ENCODE results near the gene WDR41.
"Not testable (repeated sequence)": the region's sequence is repeated elsewhere in the genome, so short reads cannot be mapped to it uniquely, and the experiment has no call there.

WDR41 gene

DNA sequence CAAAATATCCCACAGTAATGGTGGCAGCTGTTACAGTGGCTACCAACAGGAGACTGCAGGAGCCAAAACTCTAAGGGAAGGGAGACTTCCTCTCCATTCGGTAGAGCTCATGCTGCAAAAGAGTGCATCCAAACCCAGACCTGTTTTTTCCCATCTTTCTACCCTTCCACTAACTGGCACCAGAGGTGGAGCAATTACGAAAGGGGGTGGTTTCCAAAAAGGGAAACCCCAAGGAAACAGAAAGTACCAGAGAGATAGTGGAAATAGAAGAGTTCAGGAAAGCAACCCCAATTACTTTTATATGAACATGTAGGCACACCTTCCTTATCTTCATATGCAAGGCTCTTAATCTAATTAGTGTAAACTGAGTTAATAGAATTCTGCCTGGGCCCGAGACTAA, 7.3 kb upstream of the WDR41 start:
- DNase-seq (ENCODE audit: low read depth): no peak
- TF ChIP-seq CTCF (IDR thresholded peaks at IDR 0.05; ENCODE audit: insufficient read depth, low read depth, low read length, missing control alignments): no peak
- no peak overlapping the region for H3K4me3 ChIP-seq (ENCODE audit: low read length)

DNA sequence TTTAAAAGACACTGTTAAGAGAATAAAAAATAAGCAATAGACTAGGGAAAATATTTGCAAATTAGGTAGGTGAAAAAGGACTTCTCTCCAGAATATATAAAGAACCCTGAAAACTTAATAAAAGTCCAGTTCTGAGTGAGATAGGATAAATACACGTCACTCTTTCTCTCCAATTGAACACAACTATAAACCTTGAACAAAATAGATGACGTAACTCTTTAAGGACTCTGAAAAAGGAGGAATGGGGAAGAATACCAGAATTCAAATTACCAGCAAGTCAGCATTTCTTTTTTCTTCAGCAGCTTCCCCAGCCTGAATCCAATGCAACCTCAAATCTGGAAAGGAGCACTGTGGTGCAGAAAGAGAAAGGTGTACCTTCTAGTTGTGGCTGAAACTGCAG, 6.8 kb upstream of the WDR41 start:
- no peak for DNase-seq (ENCODE audit: low read depth)
- no peak overlapping the region for H3K4me3 ChIP-seq (ENCODE audit: low read length)
- TF ChIP-seq CTCF (IDR thresholded peaks at IDR 0.05; ENCODE audit: insufficient read depth, low read depth, low read length, missing control alignments): no peak

DNA sequence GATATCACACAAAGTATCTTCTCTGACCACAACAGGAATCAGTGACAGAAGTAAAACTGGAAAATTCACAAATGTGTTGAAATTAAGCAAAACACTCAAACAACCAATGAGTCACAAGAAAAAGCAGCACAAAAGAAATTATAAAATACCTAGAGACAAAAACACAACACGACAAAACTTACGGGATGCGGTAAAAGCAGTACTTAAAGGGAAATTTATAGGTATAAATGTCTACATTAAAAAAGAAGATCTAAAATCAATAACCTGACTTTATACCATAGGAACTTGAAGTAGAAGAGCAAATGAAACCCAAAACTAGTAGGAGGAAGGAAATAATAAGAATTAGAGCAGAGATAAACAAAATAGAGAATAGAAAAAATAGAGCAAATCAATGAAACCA, 2.8 kb upstream of the WDR41 start:
- H3K4me3 ChIP-seq (ENCODE audit: low read length): no peak overlapping the region
- no peak for TF ChIP-seq CTCF (IDR thresholded peaks at IDR 0.05; ENCODE audit: insufficient read depth, low read depth, low read length, missing control alignments)
- DNase-seq (ENCODE audit: low read depth): no peak

DNA sequence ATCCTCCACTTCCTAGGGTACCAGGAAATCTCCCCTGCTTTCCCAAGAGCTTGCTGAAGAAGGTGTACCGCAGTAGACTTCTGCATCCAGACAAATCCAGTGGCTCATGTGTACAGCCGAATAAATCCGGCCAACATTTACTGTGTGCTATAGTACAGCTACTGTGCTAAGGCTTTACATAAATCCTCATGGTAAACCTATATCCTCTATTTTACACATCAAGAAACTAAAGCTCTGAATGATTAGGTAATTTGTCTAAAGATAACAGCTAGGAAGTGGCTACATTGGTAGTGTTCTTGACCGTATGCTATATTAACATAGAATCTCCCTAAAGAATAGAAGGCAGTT, 511 bp upstream of the WDR41 start:
- no peak for TF ChIP-seq CTCF (IDR thresholded peaks at IDR 0.05; ENCODE audit: insufficient read depth, low read depth, low read length, missing control alignments)
- peak overlapping the region; percentile 24 for H3K4me3 ChIP-seq (ENCODE audit: low read length)
- no peak for DNase-seq (ENCODE audit: low read depth)

DNA sequence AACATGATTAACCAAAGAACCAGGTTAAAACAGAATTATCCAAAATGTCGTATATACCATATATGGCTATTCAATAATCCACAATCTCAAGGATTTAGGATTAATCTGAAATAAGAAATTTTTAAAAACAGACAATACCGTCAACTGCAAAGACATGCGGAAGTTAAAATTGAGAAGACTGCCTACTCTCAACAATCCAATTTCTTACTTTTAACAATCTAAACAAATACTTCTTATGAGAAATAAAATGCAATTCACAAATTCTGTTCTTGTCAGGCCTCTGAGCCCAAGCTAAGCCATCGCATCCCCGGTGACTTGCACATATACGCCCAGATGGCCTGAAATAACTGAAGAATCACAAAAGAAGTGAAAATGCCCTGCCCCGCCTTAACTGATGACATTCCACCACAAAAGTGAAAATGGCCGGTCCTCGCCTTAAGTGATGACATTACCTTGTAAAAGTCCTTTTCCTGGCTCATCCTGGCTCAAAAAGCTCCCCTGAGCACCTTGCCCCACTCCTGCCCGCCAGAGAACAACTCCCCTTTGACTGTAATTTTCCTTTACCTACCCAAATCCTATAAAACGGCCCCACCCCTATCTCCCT, 1.3 kb downstream of the WDR41 start:
- peak overlapping the region; percentile 78 for H3K4me3 ChIP-seq (ENCODE audit: low read length)
- peak; percentile 13 for DNase-seq (ENCODE audit: low read depth)

GRCh38 chr5:77486344-77486962, 5.7 kb downstream of the WDR41 start:
- no peak for TF ChIP-seq CTCF (IDR thresholded peaks at IDR 0.05; ENCODE audit: insufficient read depth, low read depth, low read length, missing control alignments)
- peak; percentile 87 for DNase-seq (ENCODE audit: low read depth)
- no peak overlapping the region for H3K4me3 ChIP-seq (ENCODE audit: low read length)

DNA sequence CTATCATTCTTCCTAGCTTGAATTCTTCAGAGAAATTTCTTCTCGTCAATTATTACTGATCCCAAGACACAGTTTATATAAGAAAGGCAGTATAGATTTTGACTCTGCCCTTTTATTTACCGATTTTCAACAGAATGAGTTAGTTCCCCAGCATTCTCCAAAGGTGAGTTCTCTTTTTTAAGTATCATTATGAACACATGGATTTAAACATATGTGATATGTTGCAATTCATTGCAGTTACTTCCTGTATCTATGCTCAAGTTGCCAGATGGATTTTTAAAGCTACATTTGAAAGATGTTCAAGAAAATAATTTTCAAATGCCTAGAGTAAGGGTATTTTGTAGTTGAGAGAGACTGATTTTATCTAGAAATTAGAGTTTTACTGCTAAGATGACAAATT, 8.4 kb downstream of the WDR41 start:
- no peak for TF ChIP-seq CTCF (IDR thresholded peaks at IDR 0.05; ENCODE audit: insufficient read depth, low read depth, low read length, missing control alignments)
- H3K4me3 ChIP-seq (ENCODE audit: low read length): no peak overlapping the region
- DNase-seq (ENCODE audit: low read depth): no peak

DNA sequence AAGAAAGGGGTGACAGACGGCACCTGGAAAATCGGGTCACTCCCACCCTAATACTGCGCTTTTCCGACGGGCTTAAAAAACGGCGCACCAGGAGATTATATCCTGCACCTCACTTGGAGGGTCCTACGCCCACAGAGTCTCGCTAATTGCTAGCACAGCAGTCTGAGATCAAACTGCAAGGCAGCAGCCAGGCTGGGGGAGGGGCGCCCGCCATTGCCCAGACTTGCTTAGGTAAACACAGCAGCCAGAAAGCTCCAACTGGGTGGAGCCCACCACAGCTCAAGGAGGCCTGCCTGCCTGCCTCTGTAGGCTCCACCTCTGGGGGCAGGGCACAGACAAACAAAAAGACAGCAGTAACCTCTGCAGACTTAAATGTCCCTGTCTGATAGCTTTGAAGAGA, 17.1 kb downstream of the WDR41 start:
- not testable (repeated sequence) for H3K4me3 ChIP-seq (ENCODE audit: low read length)
- peak; percentile 7 for DNase-seq (ENCODE audit: low read depth)

DNA sequence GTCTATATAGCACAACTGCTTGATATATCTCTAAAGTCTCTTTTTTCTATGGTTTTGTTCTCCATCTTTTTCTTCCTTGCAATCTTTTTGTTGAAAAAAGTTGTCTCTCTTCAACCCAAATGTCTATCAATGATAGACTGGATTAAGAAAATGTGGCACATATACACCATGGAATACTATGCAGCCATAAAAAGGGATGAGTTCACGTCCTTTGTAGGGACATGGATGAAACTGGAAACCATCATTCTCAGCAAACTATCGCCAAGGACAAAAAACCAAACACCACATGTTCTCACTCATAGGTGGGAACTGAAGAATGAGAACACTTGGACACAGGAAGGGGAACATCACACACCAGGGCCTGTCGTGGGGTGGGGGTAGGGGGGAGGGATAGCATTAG, 23.2 kb downstream of the WDR41 start:
- not testable (repeated sequence) for H3K4me3 ChIP-seq (ENCODE audit: low read length); DNase-seq (ENCODE audit: low read depth)
